Uterus (tissue), 2 donors: Measurements from ENCODE around the gene SASH1.

Experiments used
- POLR2A ChIP-seq, 2 donors: fragments of 450-650 bp; IDR thresholded peaks; one replicate each; pipeline ENCODE4 v1.6.1; 2016; ENCODE audit warnings: antibody characterized with exemption in 2 of 2, mild to moderate bottlenecking in 1 of 2, moderate library complexity in 1 of 2
- TF ChIP-seq, protein P1 (sequence below), 4 experiments: fragments of 200-600 bp in 2 of 4; fragments of 450-650 bp in 2 of 4; sonication (generic) in 2 of 4; IDR thresholded peaks; one replicate each; pipeline ENCODE4 v1.5.1; 2016 to 2019; ENCODE audit warnings: antibody characterized with exemption in 4 of 4, mild to moderate bottlenecking in 2 of 4, moderate library complexity in 1 of 4

DNA sequence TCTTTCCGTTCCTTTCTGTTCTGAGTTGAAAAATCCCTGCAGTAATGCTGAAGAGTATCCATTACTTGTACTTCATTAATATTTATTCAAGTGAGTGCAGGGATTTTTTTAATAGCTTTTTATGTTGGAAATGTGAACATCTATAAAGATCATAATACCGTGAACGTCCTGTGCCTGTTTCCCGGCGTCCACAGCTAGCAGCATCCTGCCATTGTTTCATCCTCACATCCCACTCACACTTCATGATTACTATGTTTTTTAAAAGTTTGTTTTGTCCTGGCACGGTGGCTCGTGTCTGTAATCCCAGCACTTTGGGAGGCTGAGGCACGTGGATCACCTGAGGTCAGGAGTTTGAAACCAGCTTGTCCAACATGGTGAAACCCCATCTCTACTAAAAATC, 54.3 kb downstream of the SASH1 start:
- no peak for TF ChIP-seq POLR2A (IDR thresholded peaks at IDR 0.05)
- TF ChIP-seq, protein P1, sequence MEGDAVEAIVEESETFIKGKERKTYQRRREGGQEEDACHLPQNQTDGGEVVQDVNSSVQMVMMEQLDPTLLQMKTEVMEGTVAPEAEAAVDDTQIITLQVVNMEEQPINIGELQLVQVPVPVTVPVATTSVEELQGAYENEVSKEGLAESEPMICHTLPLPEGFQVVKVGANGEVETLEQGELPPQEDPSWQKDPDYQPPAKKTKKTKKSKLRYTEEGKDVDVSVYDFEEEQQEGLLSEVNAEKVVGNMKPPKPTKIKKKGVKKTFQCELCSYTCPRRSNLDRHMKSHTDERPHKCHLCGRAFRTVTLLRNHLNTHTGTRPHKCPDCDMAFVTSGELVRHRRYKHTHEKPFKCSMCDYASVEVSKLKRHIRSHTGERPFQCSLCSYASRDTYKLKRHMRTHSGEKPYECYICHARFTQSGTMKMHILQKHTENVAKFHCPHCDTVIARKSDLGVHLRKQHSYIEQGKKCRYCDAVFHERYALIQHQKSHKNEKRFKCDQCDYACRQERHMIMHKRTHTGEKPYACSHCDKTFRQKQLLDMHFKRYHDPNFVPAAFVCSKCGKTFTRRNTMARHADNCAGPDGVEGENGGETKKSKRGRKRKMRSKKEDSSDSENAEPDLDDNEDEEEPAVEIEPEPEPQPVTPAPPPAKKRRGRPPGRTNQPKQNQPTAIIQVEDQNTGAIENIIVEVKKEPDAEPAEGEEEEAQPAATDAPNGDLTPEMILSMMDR (IDR thresholded peaks at IDR 0.05) = no peak
